Fibroblast of pulmonary artery (primary cell): ENCODE measurements around the gene BPIFB1.
A peak's percentile ranks its signal among the peaks of the same experiment; 100 is the strongest.

Source experiments
- DNase-seq: peaks from one replicate; pipeline ENCODE4 v3.0.0-alpha.2; 2010; ENCODE audit warnings: low read depth
- H3K4me3 ChIP-seq: replicated peaks from 2 replicates; pipeline ENCODE4 v1.5.1; 2011; ENCODE audit warnings: low read depth, mild to moderate bottlenecking, control low read depth, low read length, moderate library complexity
- CTCF ChIP-seq: IDR thresholded peaks from 2 replicates; pipeline ENCODE4 v1.5.1; 2011; ENCODE audit warnings: mild to moderate bottlenecking, control low read depth, low read length, inconsistent platforms; ENCODE audit errors: missing control alignments

The BPIFB1 gene

GRCh38 chr20:33291416-33291815 is 8.4 kb downstream of the BPIFB1 start:
- no peak for TF ChIP-seq CTCF
- DNase-seq: no peak
- no peak overlapping the region for H3K4me3 ChIP-seq

GRCh38 chr20:33291830-33292355 is 8.9 kb downstream of the BPIFB1 start:
- DNase-seq: peak; percentile 17
- TF ChIP-seq CTCF: peak; percentile 99
- H3K4me3 ChIP-seq: no peak overlapping the region

GRCh38 chr20:33296206-33296605 is 13.2 kb downstream of the BPIFB1 start:
- H3K4me3 ChIP-seq: no peak overlapping the region
- no peak for TF ChIP-seq CTCF
- DNase-seq: no peak

GRCh38 chr20:33298391-33298790 is 15.4 kb downstream of the BPIFB1 start:
- no peak for TF ChIP-seq CTCF
- H3K4me3 ChIP-seq: no peak overlapping the region
- no peak for DNase-seq

GRCh38 chr20:33299111-33299603 is 16.1 kb downstream of the BPIFB1 start:
- DNase-seq: peak; percentile 52
- peak; percentile 91 for TF ChIP-seq CTCF
- no peak overlapping the region for H3K4me3 ChIP-seq

GRCh38 chr20:33301192-33301930 is 18.3 kb downstream of the BPIFB1 start:
- TF ChIP-seq CTCF: no peak
- DNase-seq: peak; percentile 6
- no peak overlapping the region for H3K4me3 ChIP-seq
